ENCODE measurements around the gene FAF1. TPM values are rescaled to one million over a fixed set of nuclear protein-coding genes. Genes with fewer than 3 reads are reported as not detected.
"Not testable (repeated sequence)": the region's sequence is repeated elsewhere in the genome, so short reads cannot be mapped to it uniquely, and the experiment has no call there.

Gene FAF1
- total and polyA plus RNA-seq, 7 donors, result 27.5 to 59.3 (median 53.9) TPM

- Histone ChIP-seq H3K9me3 (no peaks in the 10 kb centered on the region), H3K27ac (no peak overlapping the region), H3K4me3 (no peak overlapping the region), H3K36me3 (no peaks in the 10 kb centered on the region), H3K4me1 (no peaks in the 10 kb centered on the region), H3K27me3 (no peaks in the 10 kb centered on the region)
- intact Hi-C loops (cut with DNase I), result no loop called here
- 85 to 87% methylated on average over 9 of the region's 9 CpGs for WGBS, 2 donors
- DNase-seq, result no peak
- TF ChIP-seq CTCF (IDR thresholded peaks at IDR 0.05), result no peak
- TF ChIP-seq POLR2A (IDR thresholded peaks at IDR 0.05), result no peak
Observed at GRCh38 chr1:50949286-50949982, 10.6 kb downstream of the FAF1 start.

DNA sequence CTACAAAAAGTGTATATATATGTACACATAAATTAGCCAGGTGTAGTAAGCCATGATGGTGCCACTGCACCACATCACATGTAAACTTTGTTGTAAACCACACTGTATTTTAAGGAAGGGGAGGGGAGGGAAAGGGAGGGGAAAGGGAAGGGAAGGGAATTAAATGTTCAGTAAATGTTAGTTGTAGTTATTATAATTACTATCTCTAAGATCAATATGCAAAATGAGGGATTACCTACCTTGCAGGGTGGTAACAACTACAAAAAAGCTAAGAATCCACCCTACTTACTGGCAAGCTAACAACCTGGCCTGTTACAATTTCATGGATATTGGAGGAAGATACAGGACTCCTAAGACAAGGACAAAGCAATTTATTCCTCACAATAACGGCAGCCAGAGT is 17.7 kb downstream of the FAF1 start:
- TF ChIP-seq POLR2A (IDR thresholded peaks at IDR 0.05) (no peak), CTCF (IDR thresholded peaks at IDR 0.05) (no peak), EP300 (IDR thresholded peaks at IDR 0.05) (no peak), POLR2AphosphoS5 (IDR thresholded peaks at IDR 0.05) (no peak)
- Histone ChIP-seq H3K9me3 (no peaks in the 10 kb centered on the region), H3K27me3 (no peaks in the 10 kb centered on the region), H3K4me1 (no peaks in the 10 kb centered on the region), H3K4me3 (no peak overlapping the region), H3K27ac (no peak overlapping the region), H3K36me3 (no peaks in the 10 kb centered on the region)
- 91 to 94% methylated on average over 1 of the region's 1 CpG for WGBS, 2 donors
- intact Hi-C loops (cut with DNase I), result no loop called here
- no peak for DNase-seq

GRCh38 chr1:50940291-50940690 is 19.8 kb downstream of the FAF1 start:
- DNase-seq, result no peak
- Histone ChIP-seq H3K27me3 (no peaks in the 10 kb centered on the region), H3K27ac (no peak overlapping the region), H3K36me3 (no peaks in the 10 kb centered on the region), H3K4me1 (peaks cover 0 to 9% (median 0%) of the 10 kb centered on the region in 4 donors), H3K9me3 (no peaks in the 10 kb centered on the region), H3K4me3 (no peak overlapping the region)
- WGBS, 2 donors, result 91 to 92% methylated on average over 3 of the region's 3 CpGs
- intact Hi-C loops (cut with DNase I), result no loop called here
- TF ChIP-seq POLR2AphosphoS5 (IDR thresholded peaks at IDR 0.05) (no peak), POLR2A (IDR thresholded peaks at IDR 0.05) (no peak), CTCF (IDR thresholded peaks at IDR 0.05) (no peak), EP300 (IDR thresholded peaks at IDR 0.05) (no peak)

DNA sequence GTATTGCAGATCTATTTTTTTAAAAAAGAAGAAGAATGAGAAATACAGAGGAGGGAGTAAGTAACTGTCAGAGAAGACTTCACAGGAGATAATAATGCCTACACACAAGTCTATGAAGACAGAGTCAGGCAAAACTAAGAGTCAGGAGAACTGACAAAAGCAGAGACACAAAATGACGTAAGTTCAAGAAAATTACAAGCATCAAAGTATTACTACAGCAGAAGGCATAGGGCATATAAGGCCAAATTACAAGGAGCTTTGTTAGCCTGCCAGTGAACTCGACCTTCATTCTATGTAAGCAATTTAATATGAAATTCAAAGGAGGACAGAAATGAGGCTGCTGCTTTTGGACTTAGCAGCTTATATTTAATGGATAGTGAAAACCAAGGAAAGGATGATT is 23.7 kb downstream of the FAF1 start:
- Histone ChIP-seq H3K27ac (no peak overlapping the region), H3K4me1 (peaks cover 0 to 9% (median 0%) of the 10 kb centered on the region in 4 donors), H3K27me3 (no peaks in the 10 kb centered on the region), H3K4me3 (no peak overlapping the region), H3K36me3 (no peaks in the 10 kb centered on the region), H3K9me3 (no peaks in the 10 kb centered on the region)
- DNase-seq, result no peak
- 77 to 80% methylated on average over 2 of the region's 2 CpGs for WGBS, 2 donors
- intact Hi-C loops (cut with DNase I), result no loop called here
- no peak for TF ChIP-seq EP300 (IDR thresholded peaks at IDR 0.05)
- no peak for TF ChIP-seq POLR2AphosphoS5 (IDR thresholded peaks at IDR 0.05)
- TF ChIP-seq POLR2A (IDR thresholded peaks at IDR 0.05), result no peak
- TF ChIP-seq CTCF (IDR thresholded peaks at IDR 0.05), result no peak

DNA sequence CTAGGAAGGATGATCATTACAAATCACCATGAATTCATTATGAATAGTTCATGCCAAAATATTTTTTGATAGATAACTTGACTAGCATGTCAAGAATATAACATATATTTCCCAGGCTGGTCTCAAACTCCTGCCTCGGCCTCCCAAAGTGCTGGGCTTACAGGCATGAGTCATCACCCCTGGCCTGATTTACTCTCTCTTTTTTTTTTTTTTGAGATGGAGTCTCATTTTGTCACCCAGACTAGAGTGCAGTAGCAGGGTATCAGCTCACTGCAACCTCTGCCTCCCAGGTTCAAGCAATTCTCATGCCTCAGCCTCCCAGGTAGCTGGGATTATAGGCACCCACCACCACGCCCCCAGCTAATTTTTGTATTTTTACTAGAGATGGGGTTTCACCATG is 24.8 kb downstream of the FAF1 start:
- WGBS, 2 donors, result 93 to 94% methylated on average over 2 of the region's 2 CpGs
- H3K36me3 ChIP-seq; intact Hi-C loops (cut with DNase I); DNase-seq; H3K9me3 ChIP-seq; H3K27me3 ChIP-seq; H3K4me1 ChIP-seq; H3K4me3 ChIP-seq; H3K27ac ChIP-seq: not testable (repeated sequence)
